Prostate gland (tissue), 2 donors: ENCODE measurements around the gene KIF21B.

ENCODE experiments used
- CTCF ChIP-seq, 4 experiments: fragments of 200-600 bp in 2 of 4; fragments of 450-650 bp in 2 of 4; sonication (generic) in 2 of 4; IDR thresholded peaks; 1 replicate in 3 of 4; 2 replicates in 1 of 4; pipeline ENCODE4 v1.5.1; 2016 to 2019; ENCODE audit warnings: antibody characterized with exemption in 4 of 4, mild to moderate bottlenecking in 2 of 4, moderate library complexity in 2 of 4
- POLR2A ChIP-seq: fragments of 450-650 bp; IDR thresholded peaks from one replicate; pipeline ENCODE4 v1.6.1; 2016; ENCODE audit warnings: antibody characterized with exemption, mild to moderate bottlenecking
- POLR2AphosphoS5 ChIP-seq: sonication (generic); formaldehyde crosslinking; IDR thresholded peaks from one replicate; pipeline ENCODE4 v1.6.1; 2017; ENCODE audit warnings: antibody characterized with exemption

- TF ChIP-seq CTCF (IDR thresholded peaks at IDR 0.05) = no peak
- TF ChIP-seq POLR2AphosphoS5 = peak; percentile 30
- no peak for TF ChIP-seq POLR2A
Observed at GRCh38 chr1:201028461-201028889, 5.0 kb upstream of the KIF21B start.
